ENCODE measurements around the gene CFAP54.

DNA sequence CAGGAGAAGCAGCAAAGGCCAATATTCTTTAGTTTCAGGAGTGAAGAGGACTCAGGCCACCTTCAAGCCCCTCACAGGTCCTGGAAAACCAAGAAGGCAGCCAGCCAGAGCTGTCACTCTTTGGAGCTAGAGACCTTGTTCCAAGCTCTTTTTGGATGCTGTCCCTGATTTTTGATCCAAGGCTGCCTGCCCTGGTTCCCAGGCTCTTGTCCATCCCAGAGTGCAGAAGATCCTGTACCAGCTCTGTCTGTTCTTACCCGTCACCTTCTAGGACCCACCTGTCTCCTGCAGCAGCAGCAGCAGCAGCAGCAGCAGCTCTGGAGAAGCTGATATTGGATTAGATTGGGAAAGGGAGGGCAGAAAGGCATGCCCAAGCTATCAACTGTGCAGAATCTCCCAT lies 260.6 kb downstream of the CFAP54 start:
- TF ChIP-seq, protein P1, sequence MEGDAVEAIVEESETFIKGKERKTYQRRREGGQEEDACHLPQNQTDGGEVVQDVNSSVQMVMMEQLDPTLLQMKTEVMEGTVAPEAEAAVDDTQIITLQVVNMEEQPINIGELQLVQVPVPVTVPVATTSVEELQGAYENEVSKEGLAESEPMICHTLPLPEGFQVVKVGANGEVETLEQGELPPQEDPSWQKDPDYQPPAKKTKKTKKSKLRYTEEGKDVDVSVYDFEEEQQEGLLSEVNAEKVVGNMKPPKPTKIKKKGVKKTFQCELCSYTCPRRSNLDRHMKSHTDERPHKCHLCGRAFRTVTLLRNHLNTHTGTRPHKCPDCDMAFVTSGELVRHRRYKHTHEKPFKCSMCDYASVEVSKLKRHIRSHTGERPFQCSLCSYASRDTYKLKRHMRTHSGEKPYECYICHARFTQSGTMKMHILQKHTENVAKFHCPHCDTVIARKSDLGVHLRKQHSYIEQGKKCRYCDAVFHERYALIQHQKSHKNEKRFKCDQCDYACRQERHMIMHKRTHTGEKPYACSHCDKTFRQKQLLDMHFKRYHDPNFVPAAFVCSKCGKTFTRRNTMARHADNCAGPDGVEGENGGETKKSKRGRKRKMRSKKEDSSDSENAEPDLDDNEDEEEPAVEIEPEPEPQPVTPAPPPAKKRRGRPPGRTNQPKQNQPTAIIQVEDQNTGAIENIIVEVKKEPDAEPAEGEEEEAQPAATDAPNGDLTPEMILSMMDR (conservative IDR thresholded peaks at IDR 0.05 in 1 of 2, IDR thresholded peaks at IDR 0.05 in 1 of 2; ENCODE audit: extremely low read depth in 1 of 2, insufficient read depth in 1 of 2, low read depth in 1 of 2, low read length in 2 of 2) = no peak
- no peak for TF ChIP-seq EZH2 (IDR thresholded peaks at IDR 0.05; ENCODE audit: borderline replicate concordance, low read length)

Measured in mammary epithelial cell (primary cell).